Peyer's patch (tissue), 4 donors: Measurements from ENCODE around the gene SEPTIN5.

Experiments used
- CTCF ChIP-seq, 6 experiments: fragments of 450-650 bp in 4 of 6; fragments of 200-600 bp in 2 of 6; sonication (generic) in 1 of 6; IDR thresholded peaks; one replicate each; pipeline ENCODE4 v1.5.1; 2017 to 2019; ENCODE audit warnings: antibody characterized with exemption in 6 of 6, mild to moderate bottlenecking in 3 of 6, moderate library complexity in 1 of 6
- POLR2A ChIP-seq, 2 donors: fragments of 450-650 bp; IDR thresholded peaks; one replicate each; pipeline ENCODE4 v1.5.1; 2017; ENCODE audit warnings: antibody characterized with exemption in 2 of 2, mild to moderate bottlenecking in 2 of 2, moderate library complexity in 2 of 2

GRCh38 chr22:19701420-19702145, 12.7 kb upstream of the SEPTIN5 start:
- TF ChIP-seq CTCF (IDR thresholded peaks at IDR 0.05), result no peak
- no peak for TF ChIP-seq POLR2A (IDR thresholded peaks at IDR 0.05)
